ENCODE measurements around the gene COP1. TPM values are rescaled to one million over a fixed set of nuclear protein-coding genes. Genes with fewer than 3 reads are reported as not detected.

Gene COP1
- total and polyA plus RNA-seq, 2 donors = 28.2 to 88.2 TPM

DNA sequence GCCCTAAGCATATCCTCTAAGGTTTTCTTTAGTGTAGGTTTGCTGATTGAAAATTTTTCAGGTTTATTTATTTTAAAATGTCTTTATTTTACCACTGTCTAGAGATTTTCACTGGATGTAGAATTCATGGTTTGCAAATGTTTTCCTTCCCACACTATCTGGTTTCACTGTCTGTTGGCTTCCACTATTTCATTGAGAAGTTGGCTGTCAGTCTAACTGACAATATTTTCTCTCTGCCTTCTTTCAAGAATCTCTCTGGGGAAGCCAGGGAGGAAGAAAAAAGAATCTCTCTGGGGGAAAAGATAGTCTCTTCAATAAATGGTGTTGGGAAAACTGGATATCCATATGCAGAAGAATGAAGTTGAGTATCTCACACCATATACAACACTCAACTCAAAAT lies 226.0 kb downstream of the COP1 start:
- H3K4me1 ChIP-seq (ENCODE audit: insufficient read depth) = no peaks in the 10 kb centered on the region
- no peak overlapping the region for H3K4me3 ChIP-seq (ENCODE audit: low read depth, low read length)
- H3K27ac ChIP-seq (ENCODE audit: low read depth) = no peak overlapping the region
- no peaks in the 10 kb centered on the region for H3K36me3 ChIP-seq (ENCODE audit: insufficient read depth)
- no peak for DNase-seq (ENCODE audit: extremely low spot score)

DNA sequence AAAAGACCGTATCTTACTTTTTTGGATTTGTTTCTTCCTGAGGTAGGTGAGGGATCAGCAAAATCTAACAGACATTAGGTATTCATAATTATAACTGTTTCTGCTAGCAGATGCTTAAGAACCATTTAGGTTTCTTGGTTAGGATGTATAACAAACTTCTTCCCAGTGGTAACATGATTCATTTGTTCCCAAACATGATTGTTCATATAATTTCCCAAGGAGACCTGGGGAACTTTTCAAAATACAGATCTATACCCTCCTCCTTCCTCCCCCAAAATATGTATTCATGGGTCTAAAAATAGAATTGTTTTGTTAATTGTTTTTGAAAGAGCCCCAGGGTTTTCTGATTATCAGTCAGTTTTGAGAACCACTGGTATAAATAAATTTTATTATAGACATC lies 228.2 kb downstream of the COP1 start:
- no peak overlapping the region for H3K27ac ChIP-seq (ENCODE audit: low read depth)
- WGBS = 84% methylated on average over 1 of the region's 1 CpG
- H3K4me3 ChIP-seq (ENCODE audit: low read depth, low read length) = no peak overlapping the region
- H3K4me1 ChIP-seq (ENCODE audit: insufficient read depth) = no peaks in the 10 kb centered on the region
- no peak for DNase-seq (ENCODE audit: extremely low spot score)
- H3K36me3 ChIP-seq (ENCODE audit: insufficient read depth) = no peaks in the 10 kb centered on the region

DNA sequence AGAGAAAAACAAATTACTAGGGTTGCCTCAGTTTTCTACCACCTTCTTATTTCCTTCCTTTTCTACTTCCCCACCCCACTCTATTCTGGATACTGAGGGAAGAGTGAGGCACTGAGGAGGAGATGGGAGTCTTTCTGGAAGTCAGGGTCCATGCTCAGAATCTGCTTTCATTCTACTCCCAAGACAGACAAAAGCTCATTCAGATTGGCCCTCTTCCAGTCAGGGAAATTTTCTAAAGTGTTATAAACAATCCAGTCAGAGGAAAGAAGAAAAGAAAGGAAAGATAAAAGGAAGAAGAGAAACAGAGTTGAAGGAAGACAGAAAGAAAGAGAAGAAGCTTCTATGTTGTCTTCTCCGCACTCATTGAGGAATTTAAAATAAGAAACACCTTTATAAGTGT lies 228.6 kb downstream of the COP1 start:
- no peak for DNase-seq (ENCODE audit: extremely low spot score)
- Histone ChIP-seq H3K27ac (ENCODE audit: low read depth) (no peak overlapping the region), H3K4me1 (ENCODE audit: insufficient read depth) (no peaks in the 10 kb centered on the region), H3K36me3 (ENCODE audit: insufficient read depth) (no peaks in the 10 kb centered on the region), H3K4me3 (ENCODE audit: low read depth, low read length) (no peak overlapping the region)
- WGBS = 97% methylated on average over 1 of the region's 1 CpG

DNA sequence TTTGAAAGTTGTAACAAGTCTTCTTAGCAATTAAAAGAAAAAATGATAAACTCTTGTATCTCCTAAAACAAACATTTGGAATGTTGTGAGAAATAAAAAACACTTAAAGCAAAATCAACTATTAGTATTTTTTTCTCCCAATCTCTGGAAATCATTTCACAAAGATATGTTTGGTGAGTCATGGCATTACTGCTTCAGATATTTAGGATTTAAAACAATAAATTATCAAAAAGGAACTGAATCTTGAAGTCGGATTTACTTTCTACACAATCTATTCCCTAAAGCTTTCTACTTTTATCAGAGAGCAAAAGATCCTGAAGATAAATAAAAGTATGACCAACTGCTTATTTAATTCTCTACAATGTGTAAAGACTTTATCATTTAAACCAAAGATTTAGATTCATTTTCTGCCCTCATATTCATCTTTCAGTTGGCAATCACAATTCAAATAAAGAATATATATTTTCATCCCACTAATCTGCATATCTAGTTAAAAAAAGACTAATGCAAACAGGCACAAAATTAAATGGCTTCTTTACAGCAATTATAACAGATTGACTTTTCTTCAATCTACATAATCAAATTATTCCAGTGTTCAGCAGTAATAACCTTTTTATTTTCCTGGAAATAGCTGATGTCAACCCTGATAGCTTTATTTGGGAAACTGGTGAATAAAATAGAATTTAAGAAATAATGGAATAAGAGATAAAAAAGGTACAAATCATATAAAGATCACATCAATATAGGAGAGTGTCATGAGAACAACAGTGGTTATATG lies 230.0 kb downstream of the COP1 start:
- Histone ChIP-seq H3K36me3 (ENCODE audit: insufficient read depth) (no peaks in the 10 kb centered on the region), H3K4me1 (ENCODE audit: insufficient read depth) (no peaks in the 10 kb centered on the region), H3K27ac (ENCODE audit: low read depth) (no peak overlapping the region), H3K4me3 (ENCODE audit: low read depth, low read length) (no peak overlapping the region)
- WGBS = 31% methylated on average over 1 of the region's 1 CpG
- no peak for DNase-seq (ENCODE audit: extremely low spot score)

DNA sequence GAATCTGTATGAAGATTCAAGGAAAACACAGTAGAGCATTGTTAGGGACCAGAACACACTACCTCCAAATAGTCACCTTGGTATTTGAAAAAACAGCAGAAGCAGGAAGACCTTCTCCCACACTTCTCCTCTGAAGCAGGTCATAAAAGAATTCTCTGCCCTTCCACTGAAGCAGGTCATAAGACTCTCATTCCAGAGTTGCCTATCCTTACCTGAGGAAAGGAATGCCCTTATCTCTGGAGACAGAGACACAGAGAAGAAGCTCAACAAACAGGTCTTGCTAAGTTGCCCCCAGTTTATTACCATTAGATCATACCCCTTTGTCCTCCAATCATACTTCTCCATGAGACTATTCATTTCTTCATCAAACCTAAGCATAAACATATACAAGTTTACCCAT lies 237.9 kb downstream of the COP1 start:
- no peak for DNase-seq (ENCODE audit: extremely low spot score)
- H3K4me3 ChIP-seq (ENCODE audit: low read depth, low read length) = no peak overlapping the region

DNA sequence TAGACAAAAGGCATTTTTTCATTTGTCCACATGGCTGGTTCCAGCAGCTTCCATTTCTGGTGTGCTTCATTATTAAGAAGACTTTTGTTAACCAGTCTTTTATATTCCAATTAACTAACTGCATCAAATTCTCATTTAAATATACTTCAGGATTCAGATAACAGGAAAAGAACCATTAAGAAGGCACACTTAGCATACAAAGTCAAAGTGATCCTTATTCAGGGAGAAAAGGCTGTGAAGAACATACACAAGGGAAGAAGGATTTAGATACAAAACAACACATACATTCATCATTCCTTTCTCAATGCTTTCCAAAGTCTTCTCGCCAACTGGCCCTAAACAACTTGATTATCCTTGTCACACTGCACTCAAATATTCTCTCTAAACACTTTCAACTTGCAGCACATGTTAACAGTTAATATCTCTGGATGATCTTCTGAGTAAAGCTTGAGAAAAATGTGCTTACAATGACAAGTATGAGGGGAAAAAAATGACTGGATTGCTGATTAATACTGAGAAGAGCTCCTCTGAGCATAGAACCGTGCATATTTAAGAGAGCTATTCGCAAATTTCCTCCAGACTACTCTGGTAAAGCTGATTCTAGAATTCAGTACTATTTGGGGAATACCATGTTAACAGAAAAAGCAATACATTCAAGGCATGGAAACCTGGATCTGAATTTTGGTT lies 238.5 kb downstream of the COP1 start:
- Histone ChIP-seq H3K4me1 (ENCODE audit: insufficient read depth) (no peaks in the 10 kb centered on the region), H3K27ac (ENCODE audit: low read depth) (no peak overlapping the region), H3K36me3 (ENCODE audit: insufficient read depth) (peaks cover 2% of the 10 kb centered on the region), H3K4me3 (ENCODE audit: low read depth, low read length) (no peak overlapping the region)
- 44% methylated on average over 3 of the region's 3 CpGs for WGBS
- no peak for DNase-seq (ENCODE audit: extremely low spot score)

More for the DNA sequence above, 237.9 kb downstream of the COP1 start:
- Histone ChIP-seq H3K27ac (ENCODE audit: low read depth) (no peak overlapping the region), H3K36me3 (ENCODE audit: insufficient read depth) (peaks cover 2% of the 10 kb centered on the region), H3K4me1 (ENCODE audit: insufficient read depth) (no peaks in the 10 kb centered on the region)

DNA sequence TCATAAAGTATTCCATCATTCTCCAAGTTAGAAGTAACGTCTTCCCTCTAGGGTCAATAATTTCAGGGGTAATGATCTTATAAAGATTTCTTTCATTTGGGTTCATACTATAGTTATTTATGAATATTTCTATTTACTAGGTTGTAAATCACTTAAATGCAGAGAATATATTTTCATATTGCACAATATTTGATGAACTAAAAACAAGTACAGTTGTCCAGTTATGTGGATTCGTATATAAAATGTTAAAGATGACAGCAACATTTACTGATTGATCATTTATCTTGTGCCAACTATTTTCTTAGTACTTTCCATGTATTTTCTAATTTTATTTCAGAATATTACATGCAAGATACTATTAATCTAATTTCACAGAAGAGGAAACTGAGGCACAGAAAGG lies 243.3 kb downstream of the COP1 start:
- DNase-seq (ENCODE audit: extremely low spot score) = no peak
- Histone ChIP-seq H3K27ac (ENCODE audit: low read depth) (no peak overlapping the region), H3K4me3 (ENCODE audit: low read depth, low read length) (no peak overlapping the region), H3K36me3 (ENCODE audit: insufficient read depth) (peaks cover 2% of the 10 kb centered on the region), H3K4me1 (ENCODE audit: insufficient read depth) (no peaks in the 10 kb centered on the region)
- 97% methylated on average over 2 of the region's 2 CpGs for WGBS

DNA sequence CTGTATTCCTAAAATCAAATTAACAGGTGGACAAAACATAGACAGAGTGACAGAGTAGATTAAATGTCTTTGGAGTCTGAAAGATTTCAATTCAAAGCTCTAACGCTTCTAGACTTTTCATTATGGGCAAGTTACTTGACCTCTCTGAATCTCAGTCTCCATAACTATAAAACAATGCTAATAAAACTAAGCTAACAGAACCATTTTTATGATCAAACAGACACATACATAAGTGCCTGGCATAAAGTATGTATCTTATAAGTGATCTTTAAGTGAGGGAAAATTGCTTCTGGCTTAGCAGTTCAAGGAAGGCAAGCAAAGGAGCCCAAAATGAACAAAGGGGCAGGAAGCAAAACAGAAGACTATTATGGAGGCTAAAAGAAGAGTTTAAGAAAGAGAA lies 246.9 kb downstream of the COP1 start:
- Histone ChIP-seq H3K36me3 (ENCODE audit: insufficient read depth) (peaks cover 3% of the 10 kb centered on the region), H3K4me3 (ENCODE audit: low read depth, low read length) (no peak overlapping the region), H3K4me1 (ENCODE audit: insufficient read depth) (no peaks in the 10 kb centered on the region), H3K27ac (ENCODE audit: low read depth) (no peak overlapping the region)
- WGBS = 96% methylated on average over 1 of the region's 1 CpG
- DNase-seq (ENCODE audit: extremely low spot score) = no peak

DNA sequence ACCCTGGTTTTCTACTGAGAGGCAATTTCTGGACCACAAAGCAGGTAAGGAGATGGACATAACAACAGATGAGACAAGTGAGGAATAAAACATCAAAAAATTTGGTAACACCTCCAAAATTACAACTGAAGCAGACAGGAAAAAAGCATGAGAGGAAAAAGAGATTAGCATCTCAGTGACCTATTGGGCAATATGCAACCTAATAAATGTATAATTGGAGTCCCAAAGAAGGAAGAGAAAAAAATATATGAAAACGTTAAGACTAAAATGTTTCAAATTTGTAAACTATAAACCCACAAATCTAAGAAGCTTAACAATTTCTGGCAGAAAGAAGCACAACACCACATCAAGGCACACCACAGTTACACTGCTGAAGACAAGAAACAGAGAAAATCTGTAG lies 255.5 kb downstream of the COP1 start:
- Histone ChIP-seq H3K27ac (ENCODE audit: low read depth) (no peak overlapping the region), H3K36me3 (ENCODE audit: insufficient read depth) (peaks cover 4% of the 10 kb centered on the region), H3K4me3 (ENCODE audit: low read depth, low read length) (no peak overlapping the region), H3K4me1 (ENCODE audit: insufficient read depth) (no peaks in the 10 kb centered on the region)
- 92% methylated on average over 1 of the region's 1 CpG for WGBS
- DNase-seq (ENCODE audit: extremely low spot score) = no peak

DNA sequence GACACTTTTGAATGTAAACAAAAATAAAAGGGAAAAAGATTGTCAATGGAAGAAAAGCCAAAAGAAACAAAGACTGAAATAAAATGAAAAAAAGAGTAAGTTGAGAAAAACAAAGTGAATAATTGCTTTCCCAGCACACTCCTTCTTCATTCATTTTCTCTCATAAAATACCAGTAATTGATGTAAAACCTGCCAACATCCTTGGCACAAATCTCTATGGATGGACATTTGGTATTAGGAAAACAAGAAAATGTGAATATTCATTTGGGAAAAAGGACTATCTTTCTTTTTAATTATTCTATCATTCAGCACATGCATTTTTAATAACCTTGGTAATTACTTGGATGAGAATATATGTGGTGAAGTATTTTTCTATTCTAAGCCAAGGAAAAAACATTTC lies 259.3 kb downstream of the COP1 start:
- H3K27ac ChIP-seq (ENCODE audit: low read depth) = no peak overlapping the region
- H3K4me3 ChIP-seq (ENCODE audit: low read depth, low read length) = no peak overlapping the region
- peaks cover 5% of the 10 kb centered on the region for H3K36me3 ChIP-seq (ENCODE audit: insufficient read depth)
- H3K4me1 ChIP-seq (ENCODE audit: insufficient read depth) = no peaks in the 10 kb centered on the region
- no peak for DNase-seq (ENCODE audit: extremely low spot score)

DNA sequence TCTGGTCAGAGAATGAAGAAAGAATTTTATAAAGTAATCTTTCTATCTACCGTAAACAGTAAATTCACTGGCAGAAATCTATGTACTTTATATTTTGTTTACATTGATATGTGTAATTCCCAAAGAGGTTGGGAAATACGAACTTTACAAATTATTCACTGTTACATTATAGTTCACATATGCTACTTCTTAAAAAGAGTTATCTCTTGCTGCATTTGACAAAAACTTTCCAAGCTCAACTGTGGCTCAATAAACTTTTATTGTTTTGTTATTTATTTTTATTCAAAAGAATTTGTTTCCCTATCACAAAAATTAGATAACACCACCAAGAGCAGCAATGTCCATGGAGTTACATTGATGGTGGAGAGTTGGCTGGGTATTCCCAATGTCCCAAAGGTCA lies 262.5 kb downstream of the COP1 start:
- DNase-seq (ENCODE audit: extremely low spot score) = no peak
- H3K4me1 ChIP-seq (ENCODE audit: insufficient read depth) = no peaks in the 10 kb centered on the region
- no peak overlapping the region for H3K27ac ChIP-seq (ENCODE audit: low read depth)
- H3K4me3 ChIP-seq (ENCODE audit: low read depth, low read length) = no peak overlapping the region
- 65% methylated on average over 2 of the region's 2 CpGs for WGBS
- H3K36me3 ChIP-seq (ENCODE audit: insufficient read depth) = peaks cover 6% of the 10 kb centered on the region

DNA sequence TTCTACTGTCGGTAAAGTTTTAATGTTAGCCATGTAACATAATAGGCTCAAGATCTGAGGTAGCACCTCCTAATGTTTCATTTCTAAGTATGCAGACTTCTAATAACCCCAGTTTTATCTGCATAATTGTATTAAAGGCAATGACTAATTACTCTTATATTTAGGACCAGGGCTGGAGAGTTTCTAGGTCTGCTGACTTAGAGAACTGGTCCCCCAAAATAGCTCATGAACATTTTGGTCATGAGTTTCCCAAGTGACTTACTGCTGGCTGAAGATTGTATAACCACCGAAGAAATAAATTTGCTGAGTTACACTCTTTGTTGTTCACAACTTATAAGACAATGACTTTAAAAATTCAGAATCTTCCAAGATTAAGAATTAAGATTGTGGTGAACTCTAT lies 265.9 kb downstream of the COP1 start:
- Histone ChIP-seq H3K36me3 (ENCODE audit: insufficient read depth) (peaks cover 3% of the 10 kb centered on the region), H3K27ac (ENCODE audit: low read depth) (no peak overlapping the region), H3K4me3 (ENCODE audit: low read depth, low read length) (no peak overlapping the region), H3K4me1 (ENCODE audit: insufficient read depth) (no peaks in the 10 kb centered on the region)
- no peak for DNase-seq (ENCODE audit: extremely low spot score)
- 95% methylated on average over 2 of the region's 2 CpGs for WGBS

DNA sequence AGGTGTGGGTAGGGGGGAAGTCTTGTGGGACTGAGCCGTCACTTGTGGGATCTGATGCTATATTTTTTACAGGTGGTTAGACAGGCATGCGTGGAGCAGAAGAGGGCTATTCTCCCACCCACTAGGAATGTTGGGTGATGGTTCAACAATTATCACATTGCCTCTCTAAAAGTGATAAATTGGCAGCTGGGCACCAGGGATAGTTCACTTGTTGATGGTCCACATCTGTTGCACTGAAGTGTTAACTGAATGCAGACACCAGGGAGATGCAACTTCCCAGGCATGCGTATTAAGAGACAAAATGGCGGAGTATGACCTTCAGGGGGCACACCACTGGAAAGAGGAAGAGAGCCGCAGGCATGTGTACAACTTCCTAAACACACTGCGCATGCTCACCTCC lies 270.4 kb downstream of the COP1 start:
- no peak overlapping the region for H3K4me3 ChIP-seq (ENCODE audit: low read depth, low read length)
- H3K27ac ChIP-seq (ENCODE audit: low read depth) = no peak overlapping the region
- 98% methylated on average over 6 of the region's 6 CpGs for WGBS
- no peaks in the 10 kb centered on the region for H3K4me1 ChIP-seq (ENCODE audit: insufficient read depth)
- H3K36me3 ChIP-seq (ENCODE audit: insufficient read depth) = peaks cover 2% of the 10 kb centered on the region
- no peak for DNase-seq (ENCODE audit: extremely low spot score)

DNA sequence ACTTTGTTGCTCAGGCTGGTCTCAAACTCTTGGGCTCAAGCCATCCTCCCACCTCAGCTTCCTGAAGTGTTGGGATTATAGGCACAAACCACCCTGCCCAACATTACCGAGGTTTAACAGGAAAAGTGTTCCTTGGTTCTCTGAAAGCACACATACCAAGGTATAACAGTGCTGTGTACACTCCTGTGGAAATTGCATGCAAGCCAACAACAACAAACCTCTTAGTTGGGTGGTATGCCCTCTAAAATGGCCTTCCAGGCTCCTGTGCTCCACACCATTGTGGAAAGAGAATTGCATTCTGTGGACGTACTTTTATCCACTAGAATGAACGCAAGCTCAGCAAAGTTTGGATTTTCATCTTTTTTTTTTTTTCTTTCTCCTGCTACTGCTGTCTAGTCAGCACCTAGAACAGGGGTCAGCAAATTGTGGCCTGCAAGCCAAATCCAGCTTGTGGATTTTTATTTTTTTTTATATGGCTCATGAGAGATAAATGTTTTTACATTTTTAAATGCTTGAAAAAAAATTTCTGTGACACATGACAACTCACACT lies 271.4 kb downstream of the COP1 start:
- DNase-seq (ENCODE audit: extremely low spot score) = no peak
- no peaks in the 10 kb centered on the region for H3K4me1 ChIP-seq (ENCODE audit: insufficient read depth)
- H3K36me3 ChIP-seq (ENCODE audit: insufficient read depth) = peaks cover 5% of the 10 kb centered on the region
- H3K27ac ChIP-seq (ENCODE audit: low read depth) = no peak overlapping the region
- H3K4me3 ChIP-seq (ENCODE audit: low read depth, low read length) = no peak overlapping the region
- WGBS = 58% methylated on average over 3 of the region's 3 CpGs
